Subcutaneous abdominal adipose tissue (tissue), 5 donors: ENCODE data around the gene GOLGA6C.
"Not testable (repeated sequence)": the region's sequence is repeated elsewhere in the genome, so short reads cannot be mapped to it uniquely, and the experiment has no call there.

ENCODE experiments used
- H3K27ac ChIP-seq: one replicate; pipeline ENCODE4 v1.7.0; 2013; ENCODE audit warnings: low read depth, mild to moderate bottlenecking, inconsistent platforms, low read length, moderate library complexity
- H3K27me3 ChIP-seq, 5 donors: one replicate each; pipeline ENCODE4 v1.7.0; 2013; ENCODE audit warnings: low read length in 5 of 5, inconsistent platforms in 1 of 5; ENCODE audit not compliant: control insufficient read depth in 5 of 5, insufficient read depth in 4 of 5
- H3K36me3 ChIP-seq, 5 donors: one replicate each; pipeline ENCODE4 v1.7.0; 2013; ENCODE audit warnings: low read length in 5 of 5; ENCODE audit not compliant: control insufficient read depth in 5 of 5, insufficient read depth in 5 of 5
- H3K4me1 ChIP-seq, 5 donors: one replicate each; pipeline ENCODE4 v1.7.0; 2013; ENCODE audit warnings: low read length in 5 of 5, mild to moderate bottlenecking in 3 of 5, moderate library complexity in 1 of 5; ENCODE audit not compliant: control insufficient read depth in 5 of 5, insufficient read depth in 5 of 5
- H3K4me3 ChIP-seq, 5 donors: one replicate each; pipeline ENCODE4 v1.7.0; 2013; ENCODE audit warnings: low read length in 5 of 5, low read depth in 1 of 5
- H3K9ac ChIP-seq, 5 donors: one replicate each; pipeline ENCODE4 v1.7.0; 2013; ENCODE audit warnings: low read length in 5 of 5, mild to moderate bottlenecking in 4 of 5, moderate library complexity in 3 of 5
- H3K9me3 ChIP-seq, 5 donors: one replicate each; pipeline ENCODE4 v1.7.0; 2013; ENCODE audit warnings: low read length in 5 of 5; ENCODE audit not compliant: control insufficient read depth in 5 of 5
- donor health status: healthy.
- donor health status: healthy.
- donor health status: healthy.
- donor health status: healthy.
- donor health status: healthy.

The GOLGA6C gene

DNA sequence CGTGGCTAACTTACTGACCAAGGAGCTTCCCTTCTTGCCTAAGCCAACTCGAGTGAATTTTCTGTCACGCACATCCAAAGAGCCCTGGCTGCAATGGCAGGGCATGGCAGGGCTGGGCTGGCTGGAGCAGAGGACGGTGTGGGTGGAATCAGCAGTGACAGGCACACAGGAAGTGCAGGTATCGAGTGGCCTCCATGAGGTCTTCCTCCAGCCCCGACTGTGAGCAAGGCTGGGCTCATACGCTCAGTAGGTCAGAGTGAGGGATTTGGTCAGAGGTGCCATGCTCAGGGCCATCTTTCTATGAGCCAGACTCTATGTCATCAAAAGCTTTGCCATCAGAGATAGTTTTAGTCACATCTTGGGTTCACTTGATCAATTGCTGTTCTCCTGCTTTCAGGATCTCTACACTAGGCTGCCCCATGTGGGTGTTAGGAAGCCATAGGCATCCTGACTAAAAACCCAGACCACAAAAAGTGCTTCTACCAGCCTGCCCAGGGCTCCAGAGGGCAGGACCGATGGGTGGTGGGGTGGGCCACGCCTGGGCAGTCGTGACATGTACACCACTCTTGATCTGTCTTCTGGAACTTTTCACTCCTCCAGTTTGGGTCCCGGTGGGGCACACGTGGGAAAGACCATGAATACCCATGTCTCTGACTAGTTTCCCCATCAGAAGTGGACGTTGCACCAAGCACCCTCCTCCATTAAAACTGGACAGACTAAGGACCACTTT is 55.1 kb downstream of the GOLGA6C start:
- H3K27me3 ChIP-seq, result peaks cover 0 to 2% (median under 1%) of the 10 kb centered on the region in 5 donors
- H3K36me3 ChIP-seq, result no peaks in the 10 kb centered on the region
- H3K9me3 ChIP-seq, result no peaks in the 10 kb centered on the region
- no peak overlapping the region for H3K9ac ChIP-seq
- H3K27ac ChIP-seq, result no peak overlapping the region
- H3K4me1 ChIP-seq, result no peaks in the 10 kb centered on the region
- no peak overlapping the region for H3K4me3 ChIP-seq

GRCh38 chr15:75314552-75315290 is 56.6 kb downstream of the GOLGA6C start:
- H3K4me3 ChIP-seq, result no peak overlapping the region
- H3K27me3 ChIP-seq, result no peaks in the 10 kb centered on the region
- H3K9ac ChIP-seq, result no peak overlapping the region
- no peaks in the 10 kb centered on the region for H3K9me3 ChIP-seq
- no peak overlapping the region for H3K27ac ChIP-seq
- no peaks in the 10 kb centered on the region for H3K4me1 ChIP-seq
- H3K36me3 ChIP-seq, result no peaks in the 10 kb centered on the region

DNA sequence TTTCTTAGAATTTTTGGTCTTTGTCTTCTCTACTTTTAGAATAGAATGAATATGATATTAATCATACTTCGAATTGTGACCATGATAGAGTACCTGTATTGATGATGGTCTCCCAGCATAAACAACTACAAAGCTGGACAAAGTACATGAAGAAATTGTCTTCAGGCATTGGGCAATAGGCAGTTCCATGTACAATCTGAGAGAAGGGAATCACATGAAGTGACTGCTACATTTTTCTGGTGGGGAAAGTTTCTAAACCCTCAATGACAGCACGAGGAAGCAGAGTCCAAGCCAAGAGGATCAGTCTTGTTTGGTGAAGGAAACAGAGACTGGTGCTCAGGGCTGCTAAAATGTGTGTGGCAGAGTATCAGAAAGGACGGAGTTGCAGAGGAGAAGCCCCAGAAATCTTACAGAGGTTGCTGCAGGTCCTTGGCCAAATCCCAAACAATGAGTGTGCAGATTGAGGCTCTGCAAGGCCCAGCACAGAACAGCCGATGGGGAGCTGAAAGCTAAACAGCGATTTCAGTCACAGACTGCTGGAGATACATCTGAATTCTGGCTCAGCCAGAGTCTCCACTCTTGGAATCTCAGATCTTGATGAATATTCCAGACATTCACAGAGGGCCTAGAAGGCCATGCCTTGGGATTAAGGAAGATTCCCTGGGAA is 61.2 kb downstream of the GOLGA6C start:
- H3K9ac ChIP-seq, H3K27ac ChIP-seq: not testable (repeated sequence)

More for the DNA sequence above, 61.2 kb downstream of the GOLGA6C start:
- H3K27me3 ChIP-seq, H3K4me3 ChIP-seq, H3K4me1 ChIP-seq, H3K36me3 ChIP-seq, H3K9me3 ChIP-seq: not testable (repeated sequence)
